Measurements from ENCODE around the gene PLCH2.
A peak's percentile ranks its signal among the peaks of the same experiment; 100 is the strongest.
"Not testable (repeated sequence)": the region's sequence is repeated elsewhere in the genome, so short reads cannot be mapped to it uniquely, and the experiment has no call there.

The PLCH2 gene

DNA sequence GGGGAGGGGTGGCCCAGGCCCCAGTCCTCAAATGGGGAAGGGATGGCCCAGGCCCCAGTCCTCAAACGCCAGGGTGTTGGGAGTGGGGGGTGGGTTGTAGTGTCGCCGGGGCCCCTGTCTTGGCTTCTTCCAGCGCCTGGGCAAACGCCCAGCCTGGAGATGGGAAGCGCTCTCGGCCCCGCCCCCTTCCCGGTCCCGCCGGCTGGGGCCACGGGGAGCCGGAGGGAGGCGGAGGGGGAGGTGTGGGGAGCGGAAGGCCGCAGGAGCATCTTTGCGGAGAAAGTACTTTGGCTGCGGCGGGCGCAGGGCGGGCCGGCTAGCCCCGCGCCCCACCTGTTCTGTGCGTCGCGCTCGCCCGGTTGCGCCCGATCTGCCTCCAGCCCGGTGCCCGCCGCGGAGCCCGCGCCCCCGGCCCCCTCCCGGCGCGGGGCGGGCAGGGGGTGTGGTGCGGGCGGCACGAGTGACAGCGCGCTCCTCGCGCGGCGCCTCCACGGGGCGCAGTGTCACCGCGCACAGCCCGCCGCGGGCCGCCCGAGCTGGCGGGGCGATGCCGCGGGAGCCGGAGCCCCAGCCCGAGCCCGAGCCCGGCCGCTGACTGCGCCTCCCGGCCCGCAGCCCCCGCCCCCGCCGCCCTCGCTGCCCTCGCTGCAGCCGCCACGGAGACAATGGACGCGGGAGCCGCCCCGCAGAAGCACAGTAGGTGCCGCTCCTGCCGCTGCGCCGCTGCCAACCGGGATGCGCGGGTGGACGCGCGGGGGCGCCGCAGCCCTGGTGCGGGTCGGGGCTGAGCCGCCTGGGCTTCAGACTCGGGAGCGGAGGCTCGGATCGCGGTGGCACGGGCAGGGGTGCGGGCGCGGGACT lies 32.6 kb upstream of the PLCH2 start:
- DNase-seq (ENCODE audit: low read depth), result no peak

DNA sequence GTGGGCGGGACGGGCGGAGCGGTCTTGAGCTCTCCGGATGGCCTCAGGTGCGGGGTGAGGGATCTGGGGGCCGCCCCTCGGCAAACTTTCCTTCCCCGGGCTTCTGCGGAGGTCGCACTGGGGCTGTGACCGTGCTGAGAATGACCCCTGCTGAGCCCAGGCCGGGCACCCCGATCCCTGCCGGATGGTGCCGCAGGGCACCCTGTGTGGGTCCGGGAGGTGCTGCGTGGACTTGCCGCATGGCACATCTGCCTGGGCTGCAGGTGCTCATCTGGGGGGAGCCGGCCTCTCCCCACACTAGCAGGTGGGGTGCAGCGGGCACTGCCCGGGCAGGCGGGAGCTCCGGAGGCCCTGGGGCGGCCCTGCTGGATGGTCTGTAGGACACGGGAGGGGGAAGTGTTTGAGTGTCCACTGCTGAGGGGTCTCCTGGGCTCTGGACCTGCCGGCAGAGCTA lies 31.9 kb upstream of the PLCH2 start:
- no peak for DNase-seq (ENCODE audit: low read depth)

DNA sequence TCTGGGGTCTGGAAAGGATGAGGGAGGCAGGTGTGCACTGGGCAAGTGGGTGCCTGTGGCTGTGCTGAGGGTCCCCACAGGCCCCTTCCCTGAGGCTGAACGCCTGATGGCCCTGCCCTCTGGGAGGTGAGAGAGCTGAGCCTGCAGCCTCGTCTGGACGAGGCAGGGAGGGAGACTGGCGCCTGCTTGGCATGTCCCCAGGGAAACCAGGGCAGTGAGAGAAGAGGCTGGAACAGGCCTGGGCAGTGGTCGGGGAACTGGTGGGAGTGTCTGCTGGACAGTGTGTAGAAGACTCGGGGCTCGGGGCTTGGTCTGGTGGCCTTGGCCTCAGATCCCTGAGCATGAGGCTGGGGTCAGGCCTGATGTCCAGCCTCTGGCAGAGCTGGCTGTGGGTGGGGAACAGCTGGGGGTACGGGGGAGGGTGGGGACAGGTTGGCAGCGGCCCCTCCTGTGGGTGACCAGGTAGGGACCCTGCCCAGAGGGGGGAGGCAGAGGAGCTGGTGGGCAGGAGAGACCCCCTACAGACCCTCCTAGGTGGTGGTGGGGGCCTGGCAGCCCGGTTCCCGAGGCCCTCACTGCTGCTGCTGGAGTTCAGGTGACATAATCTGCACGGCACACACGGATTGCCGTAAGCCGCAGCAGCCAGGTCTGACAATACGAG lies 30.8 kb upstream of the PLCH2 start:
- DNase-seq (ENCODE audit: low read depth), result no peak

DNA sequence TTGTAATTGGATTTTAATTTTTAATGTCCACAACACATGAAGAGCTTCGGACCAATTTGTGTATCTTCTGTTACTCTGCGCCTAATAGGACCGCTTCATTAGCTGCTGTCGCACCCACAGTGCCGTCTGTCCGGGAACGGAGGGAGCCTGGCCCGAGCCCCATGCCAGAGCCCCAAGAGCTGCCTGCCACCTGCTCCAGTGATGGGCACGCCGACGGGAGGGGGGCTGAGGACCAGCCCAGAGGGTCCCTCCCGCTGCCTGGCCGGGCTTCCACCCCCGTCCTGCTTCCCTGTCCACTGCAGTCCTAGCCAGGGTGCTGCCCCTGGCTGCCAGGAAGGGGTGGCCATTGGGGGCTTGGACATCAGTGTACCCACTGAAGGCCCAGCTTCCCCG lies 30.3 kb upstream of the PLCH2 start:
- DNase-seq (ENCODE audit: low read depth), result no peak

DNA sequence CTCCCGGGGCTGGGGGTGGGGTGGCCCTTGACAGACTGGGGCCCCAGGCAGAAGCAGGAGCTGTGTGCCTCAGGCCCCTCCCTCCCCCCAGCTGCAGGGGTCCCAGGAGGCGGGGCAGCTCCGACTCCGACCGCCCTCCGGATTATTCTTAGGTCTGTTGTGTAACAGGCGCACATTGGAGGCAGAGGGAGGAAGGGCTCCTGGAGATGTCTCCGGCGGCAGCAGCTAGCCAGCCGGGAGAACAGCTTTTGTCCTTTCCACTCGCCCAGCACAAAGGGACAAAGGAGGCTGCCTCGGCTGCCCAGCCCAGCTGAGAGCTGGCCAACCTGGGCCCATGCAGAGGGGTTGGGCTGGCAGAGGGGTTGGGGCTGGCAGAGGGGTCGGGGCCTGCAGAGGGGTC lies 29.7 kb upstream of the PLCH2 start:
- no peak for DNase-seq (ENCODE audit: low read depth)

DNA sequence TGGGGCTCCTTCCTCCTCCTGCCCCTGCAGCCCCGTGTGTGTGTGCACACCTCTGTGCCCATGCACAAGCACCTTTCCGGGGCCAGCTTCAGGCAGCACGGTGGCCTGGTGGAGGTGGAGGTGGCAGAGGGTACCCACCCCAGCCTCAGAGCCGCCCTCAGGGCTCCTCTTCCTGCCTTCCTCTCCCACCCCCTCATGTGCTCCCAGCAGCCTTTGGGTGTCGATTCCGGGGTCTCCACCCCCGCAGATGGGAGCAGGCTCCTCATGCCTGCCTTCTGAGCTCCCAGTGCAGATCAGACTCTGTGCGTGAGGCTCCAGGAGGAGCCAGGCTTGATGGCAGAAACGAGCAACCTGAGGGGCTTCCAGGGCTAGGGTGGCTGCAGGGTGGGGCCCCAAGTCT lies 29.2 kb upstream of the PLCH2 start:
- no peak for DNase-seq (ENCODE audit: low read depth)

DNA sequence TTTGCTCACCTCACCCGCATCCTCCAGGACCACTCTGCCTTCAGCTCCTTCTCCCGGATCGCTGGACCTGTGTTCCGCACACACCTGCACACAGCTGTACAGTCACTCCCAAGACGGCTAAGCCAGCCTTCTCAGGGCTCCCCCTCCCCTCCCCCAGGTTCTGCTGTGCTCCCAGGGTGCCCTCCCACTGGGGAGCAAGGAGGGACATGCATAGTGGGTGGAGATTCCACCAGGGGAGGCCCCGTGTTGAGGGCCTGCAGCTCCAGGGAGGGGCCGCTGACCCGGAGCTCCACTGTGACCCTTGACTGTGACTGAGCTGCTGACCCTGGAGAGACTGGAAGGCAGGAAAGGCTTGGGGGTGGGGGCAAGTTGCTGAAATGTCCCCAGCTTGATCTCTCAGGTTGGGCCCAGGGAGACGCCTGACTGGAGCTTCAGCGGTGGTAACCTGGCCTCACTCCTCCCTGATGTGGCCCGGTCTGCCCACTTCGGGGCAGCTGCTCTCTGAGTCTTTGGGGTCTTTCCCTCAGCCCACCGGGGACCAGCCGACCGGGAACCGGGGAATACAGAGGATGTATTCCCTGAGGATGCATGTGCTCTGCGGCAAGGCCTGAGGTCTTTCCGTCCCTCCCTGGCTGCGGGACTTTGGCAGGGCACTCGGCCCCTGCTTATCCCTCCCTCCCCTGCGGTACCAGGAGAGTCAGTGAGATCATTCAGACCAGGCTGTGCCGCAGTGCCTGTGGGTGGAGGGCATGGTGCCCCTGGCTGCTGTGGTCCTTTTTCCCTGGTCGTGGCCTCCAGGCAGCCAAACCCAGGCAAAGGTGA lies 28.6 kb upstream of the PLCH2 start:
- no peak for DNase-seq (ENCODE audit: low read depth)

DNA sequence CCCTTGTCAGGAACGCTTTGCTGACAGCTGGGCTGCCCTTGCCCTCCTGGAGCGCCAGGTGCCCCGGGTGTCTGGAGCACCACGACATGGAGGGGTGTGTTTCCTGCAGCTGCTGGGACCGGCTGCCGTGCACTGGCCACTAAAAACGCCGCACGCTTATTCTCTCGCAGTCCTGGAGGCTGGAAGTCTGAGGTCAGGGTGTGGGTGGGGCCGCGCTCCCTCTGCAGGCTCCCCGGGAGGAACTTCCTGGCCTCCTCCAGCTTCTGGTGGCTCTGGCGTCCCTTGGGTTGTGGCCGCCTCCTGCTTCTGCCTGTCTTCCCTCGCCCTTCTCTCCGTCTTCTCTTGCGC lies 28.0 kb upstream of the PLCH2 start:
- DNase-seq (ENCODE audit: low read depth), result no peak

DNA sequence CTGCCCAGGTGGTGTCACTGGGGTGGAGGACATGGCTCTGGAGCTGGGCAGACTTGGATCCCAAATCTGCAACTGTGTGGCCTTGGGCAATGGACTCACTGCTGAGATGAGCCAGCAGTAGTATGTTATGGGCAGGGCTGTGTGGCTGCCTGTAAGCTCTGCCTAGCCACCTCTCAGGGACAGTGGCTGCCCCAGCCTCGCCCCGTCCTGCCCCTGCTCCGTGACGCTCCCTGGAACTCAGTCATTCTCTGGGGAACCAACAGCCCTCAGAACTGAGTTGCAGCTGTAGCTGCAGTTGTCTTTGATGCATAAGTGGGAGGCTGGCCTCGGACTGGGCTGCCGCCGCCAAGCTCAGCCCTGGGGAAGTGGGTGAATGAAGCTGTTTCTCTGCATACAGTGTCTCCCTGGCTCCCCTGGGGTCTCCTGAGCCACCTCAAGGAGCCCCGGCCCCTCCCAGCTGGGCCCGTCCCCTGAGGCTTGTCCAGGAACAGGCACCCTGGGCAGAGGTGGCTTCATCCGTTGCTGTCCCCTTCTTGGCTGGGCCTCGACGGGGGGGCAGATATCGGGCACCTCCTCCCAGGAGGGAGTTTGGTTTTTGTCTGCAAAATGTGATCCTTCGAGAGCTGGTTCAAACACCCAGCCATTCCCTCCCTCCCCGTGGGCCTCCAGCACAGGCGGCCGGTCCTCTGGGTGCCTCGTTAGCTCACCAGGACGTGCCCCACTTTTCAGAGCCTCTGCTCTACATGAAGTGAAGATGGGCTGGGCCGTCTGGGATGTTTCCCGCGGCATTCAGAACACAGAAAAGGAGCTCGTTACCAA lies 26.2 kb upstream of the PLCH2 start:
- no peak for DNase-seq (ENCODE audit: low read depth)

DNA sequence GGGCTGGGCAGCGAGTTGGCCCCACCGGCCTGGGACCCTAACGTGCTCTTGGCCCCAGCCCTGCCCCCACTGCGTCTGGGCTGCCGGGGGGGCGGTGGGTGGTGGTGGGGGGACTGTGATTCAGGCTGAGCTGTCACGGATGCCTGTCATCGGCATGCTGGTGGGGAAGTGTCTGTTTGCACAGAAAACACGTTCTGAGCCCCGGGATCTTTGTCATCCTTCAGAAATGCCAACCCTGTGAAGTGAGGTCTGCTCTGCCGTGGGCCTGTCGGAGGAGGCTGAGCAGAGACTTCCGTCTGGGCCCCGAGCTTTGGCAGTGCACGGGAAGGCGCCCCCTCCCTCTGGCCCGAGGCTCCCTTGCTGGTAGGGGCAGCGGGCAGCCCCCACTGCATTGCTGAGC lies 24.3 kb upstream of the PLCH2 start:
- peak; percentile 54 for DNase-seq (ENCODE audit: low read depth)

DNA sequence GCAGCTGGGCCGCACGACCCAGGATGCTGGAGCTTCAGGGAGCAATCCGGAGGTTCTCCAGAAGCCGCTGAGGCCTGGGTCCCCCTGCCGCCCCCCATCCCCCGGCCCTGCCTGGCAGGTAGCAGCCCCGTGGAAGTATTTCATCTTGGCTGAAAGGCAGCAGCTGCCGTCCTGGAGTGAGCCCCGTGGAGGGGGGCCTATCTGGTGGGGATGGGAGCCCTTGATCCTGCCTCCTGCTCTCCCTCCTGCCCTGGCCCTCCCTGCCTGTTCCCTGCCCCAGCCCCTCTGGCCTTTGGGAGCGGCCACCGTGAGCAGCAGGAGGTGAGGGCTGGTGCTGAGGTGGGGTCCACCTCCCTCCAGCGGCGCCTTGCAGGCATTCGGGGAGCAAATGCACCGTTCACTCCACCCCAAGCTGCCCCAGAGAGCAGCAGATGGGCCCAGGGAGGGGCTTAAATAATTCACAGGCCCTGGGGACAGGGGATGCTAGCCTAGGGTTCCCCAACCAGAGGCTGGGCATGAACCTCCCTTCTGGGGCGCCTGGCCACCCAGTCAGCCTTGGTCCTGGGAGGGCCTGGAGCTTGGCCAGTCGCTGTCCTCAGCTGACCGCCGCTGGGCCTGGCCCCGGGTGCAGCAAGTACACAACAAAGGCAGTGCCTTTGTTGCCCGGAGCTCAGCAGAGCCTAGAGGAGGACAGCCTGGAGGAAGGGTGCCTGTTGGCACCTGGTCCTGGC lies 23.7 kb upstream of the PLCH2 start:
- no peak for DNase-seq (ENCODE audit: low read depth)

DNA sequence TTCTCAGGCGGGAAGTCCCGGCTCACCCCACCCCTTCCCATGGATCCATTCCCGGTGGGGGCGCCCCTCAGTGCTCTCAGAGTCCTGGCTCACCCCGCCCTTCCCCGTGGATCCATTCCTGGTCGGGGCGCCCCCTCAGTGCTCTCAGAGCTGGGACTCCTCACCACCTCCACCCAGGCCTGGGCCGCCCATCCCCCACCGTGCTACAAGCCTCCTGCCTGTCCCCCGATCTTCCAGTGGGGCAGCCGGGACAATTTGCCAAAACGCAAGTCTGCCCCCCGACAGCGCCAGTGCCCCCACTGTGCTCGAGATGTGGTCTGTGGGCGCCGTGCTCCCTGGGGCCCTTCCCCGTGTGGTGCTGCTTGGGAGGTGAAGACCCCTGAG lies 23.2 kb upstream of the PLCH2 start:
- DNase-seq (ENCODE audit: low read depth), result no peak

DNA sequence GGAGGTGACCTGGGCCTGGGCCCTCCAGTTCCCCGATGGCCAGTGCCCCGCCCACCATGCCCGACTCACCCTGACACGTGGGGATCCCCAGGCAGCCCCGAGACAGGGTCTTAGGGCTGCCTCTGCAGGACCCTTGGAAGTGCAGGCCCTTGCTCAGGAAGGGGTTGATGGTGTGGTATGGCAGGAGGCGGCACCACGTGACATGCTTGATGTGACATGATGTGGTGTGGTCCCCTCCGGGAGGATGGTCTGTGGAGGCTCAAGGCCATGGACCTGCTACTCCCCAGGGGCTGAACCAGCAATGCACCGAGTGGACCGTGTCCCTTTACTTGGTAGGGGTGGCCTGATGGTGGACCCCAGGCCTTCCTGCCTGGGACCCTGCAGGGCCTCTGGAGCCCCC lies 21.9 kb upstream of the PLCH2 start:
- DNase-seq (ENCODE audit: low read depth), result no peak

DNA sequence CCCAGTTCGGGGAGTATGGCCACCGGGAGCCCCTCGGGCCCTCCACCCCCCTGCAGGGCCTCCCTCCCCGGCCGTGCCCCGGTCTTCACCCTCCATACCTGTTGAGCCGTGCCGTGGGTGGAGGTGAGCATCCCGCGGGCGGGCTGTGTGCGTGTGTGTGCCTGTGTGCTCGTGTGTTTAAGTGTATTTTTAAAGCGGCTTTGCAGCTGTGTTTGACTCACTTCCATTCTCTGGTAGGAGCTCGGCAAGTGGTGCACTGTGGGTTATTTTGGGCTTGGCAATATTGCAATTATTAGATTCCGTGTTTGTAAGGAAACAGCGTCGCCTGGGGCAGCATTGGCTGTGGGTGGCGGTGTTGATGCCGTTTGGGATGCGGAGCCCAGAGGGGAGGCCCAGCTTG lies 20.3 kb upstream of the PLCH2 start:
- DNase-seq (ENCODE audit: low read depth), result no peak

DNA sequence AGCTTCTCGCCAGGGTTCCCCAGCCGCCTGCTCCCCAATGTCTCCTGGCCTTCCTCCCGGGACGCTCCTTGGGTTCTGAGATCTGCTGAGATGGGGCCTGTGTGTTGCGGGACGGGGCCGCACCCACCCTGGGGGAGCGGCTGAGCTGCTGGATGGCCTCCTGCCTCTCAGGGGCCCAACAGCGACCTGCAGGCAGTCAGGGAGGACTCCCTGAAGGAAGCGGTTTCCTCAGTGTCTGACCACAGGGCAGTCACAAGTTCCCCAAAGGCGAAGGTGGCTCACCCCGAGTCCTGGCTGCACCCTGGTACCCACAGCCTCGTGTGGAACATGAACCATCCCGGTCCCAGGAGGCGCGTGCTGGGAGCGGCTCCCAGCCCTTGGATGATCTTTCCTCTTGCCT lies 18.6 kb upstream of the PLCH2 start:
- no peak for DNase-seq (ENCODE audit: low read depth)

DNA sequence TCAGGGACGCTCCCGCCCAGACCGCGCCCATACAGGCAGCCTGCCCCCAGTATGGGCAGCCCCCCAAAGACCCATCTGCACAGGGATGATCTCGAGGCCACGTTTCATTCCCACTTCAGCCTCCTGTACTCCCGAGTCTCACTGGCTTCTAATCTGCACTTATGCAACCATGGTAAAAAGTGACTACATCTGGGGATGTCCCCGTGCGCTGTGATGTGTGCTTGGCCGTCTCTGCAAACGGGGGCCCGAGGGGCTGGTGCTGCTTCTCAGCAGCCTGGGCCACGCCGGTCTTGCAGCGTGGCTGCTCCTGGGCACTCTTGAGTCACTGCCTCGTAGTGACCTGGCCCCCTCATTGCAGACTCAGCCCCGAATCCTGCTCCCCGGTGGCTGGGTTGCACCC lies 17.4 kb upstream of the PLCH2 start:
- no peak for DNase-seq (ENCODE audit: low read depth)

DNA sequence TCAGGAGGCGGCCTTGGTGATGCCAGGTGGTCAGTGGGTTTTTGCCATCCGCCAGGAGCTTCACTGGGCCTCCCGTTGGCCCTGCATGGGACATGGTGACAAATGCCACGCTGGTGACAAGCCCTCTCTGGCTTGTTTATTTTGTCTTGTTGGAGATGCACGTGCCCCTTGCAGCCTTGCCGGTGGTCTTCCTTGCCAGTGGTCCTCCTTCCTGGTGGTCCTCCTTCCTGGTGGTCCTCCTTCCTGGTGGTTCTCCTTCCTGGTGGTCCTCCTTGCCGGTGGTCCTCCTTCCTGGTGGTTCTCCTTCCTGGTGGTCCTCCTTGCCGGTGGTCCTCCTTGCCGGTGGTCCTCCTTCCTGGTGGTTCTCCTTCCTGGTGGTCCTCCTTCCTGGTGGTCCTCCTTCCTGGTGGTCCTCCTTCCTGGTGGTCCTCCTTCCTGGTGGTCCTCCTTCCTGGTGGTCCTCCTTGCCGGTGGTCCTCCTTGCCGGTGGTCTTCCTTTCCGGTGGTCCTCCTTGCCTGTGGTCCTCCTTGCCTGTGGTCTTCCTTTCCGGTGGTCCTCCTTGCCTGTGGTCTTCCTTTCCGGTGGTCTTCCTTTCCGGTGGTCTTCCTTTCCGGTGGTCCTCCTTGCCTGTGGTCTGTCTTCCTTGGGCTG lies 16.9 kb upstream of the PLCH2 start:
- DNase-seq (ENCODE audit: low read depth), result not testable (repeated sequence)

DNA sequence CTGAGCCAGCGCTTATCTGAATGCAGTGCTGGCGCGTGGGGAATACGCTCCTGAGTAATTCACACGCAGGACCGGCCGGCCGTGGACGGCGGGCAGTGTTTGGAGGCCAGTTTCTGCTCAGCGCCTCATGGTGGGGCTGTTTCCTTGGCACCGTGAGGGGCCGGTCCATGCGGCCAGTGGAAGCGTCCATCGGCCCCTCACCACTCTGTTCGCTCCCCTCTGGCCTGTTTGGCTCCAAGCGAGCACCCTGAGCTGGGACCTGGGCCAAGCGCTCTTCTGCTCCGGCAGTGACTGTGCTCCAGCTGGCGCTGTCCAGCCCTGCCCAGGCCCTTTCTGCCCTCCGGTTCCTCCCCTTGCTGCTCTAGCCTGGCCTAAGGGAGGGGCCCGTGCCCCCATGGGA lies 16.3 kb upstream of the PLCH2 start:
- DNase-seq (ENCODE audit: low read depth), result no peak

DNA sequence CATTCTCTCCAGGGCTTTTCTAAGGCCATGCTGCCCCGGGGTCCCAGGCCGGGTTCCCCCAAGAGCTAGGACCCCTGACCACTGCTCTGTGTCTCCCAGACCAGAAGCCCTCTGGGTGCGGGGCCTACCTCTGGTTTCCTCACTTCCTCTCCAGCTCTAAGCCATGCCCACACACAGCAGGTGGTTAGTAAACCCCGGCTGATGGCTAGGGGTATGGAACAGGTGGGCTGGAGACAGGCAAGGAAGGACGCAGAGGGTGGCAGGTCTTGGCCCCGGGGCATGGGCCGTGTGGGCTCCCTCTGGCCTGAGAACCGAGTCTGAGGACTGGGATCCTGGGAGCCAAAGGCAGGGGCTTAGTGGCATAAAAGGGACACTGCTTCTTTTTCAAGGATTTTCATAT lies 15.9 kb upstream of the PLCH2 start:
- no peak for DNase-seq (ENCODE audit: low read depth)

DNA sequence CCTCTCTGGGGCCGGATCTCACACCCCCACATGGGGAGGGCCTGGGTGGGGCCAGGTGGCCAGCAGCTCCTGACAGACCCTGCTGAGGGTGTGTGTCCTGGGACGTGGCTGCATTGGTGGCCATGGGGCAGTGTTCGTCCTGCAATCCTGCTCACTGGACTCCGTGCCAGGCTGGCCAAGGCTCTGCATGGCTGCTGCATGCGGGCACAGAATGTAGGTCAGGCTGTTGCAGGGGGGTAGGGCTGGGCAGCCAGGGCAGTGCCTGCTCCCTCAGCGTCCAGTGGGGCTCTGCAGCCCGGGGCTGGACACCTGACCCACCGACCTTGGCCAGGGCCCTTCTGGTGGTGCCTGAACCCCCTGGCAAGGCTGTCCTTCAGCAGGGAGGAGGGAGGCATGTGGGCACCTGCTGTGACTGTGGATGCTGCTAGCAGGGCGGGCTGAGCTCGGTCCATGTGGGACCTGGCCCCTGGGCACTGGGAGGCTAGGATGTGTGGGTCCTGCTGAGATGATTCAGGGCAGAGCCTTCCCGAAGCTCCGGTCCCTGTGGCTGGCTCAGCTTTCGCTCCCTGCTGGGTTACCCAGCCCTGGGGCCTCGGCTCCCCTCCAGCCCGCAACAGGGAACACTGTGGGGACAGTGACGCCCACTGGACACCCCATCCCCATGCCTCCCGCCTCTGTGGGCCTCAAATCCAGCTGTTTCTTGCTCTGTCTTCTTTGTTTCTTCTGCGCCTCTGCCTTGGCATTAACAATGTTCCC lies 14.9 kb upstream of the PLCH2 start:
- no peak for DNase-seq (ENCODE audit: low read depth)
